ENCODE data around the gene GYPC.

GYPC gene

GRCh38 chr2:126652323-126652891 lies 3.6 kb upstream of the GYPC start:
- no peak overlapping the region for H3K4me3 ChIP-seq (ENCODE audit: low read length)
- H3K9me3 ChIP-seq (ENCODE audit: insufficient read depth, low read depth, low read length): no peaks in the 10 kb centered on the region
- no peak overlapping the region for H3K9ac ChIP-seq (ENCODE audit: low read depth, low read length)
- peaks cover 26% of the 10 kb centered on the region for H3K27me3 ChIP-seq (ENCODE audit: insufficient read depth, low read length)
- no CpG with 5 or more reads among the region's 1 CpG for WGBS
- no peaks in the 10 kb centered on the region for H3K36me3 ChIP-seq (ENCODE audit: insufficient read depth, low read length)
- no peak overlapping the region for H3K27ac ChIP-seq (ENCODE audit: low read depth, low read length)
- peaks cover 15% of the 10 kb centered on the region for H3K4me1 ChIP-seq (ENCODE audit: insufficient read depth, low read length)

- no peaks in the 10 kb centered on the region for H3K9me3 ChIP-seq (ENCODE audit: insufficient read depth, low read depth, low read length)
- no peak overlapping the region for H3K4me3 ChIP-seq (ENCODE audit: low read length)
- H3K9ac ChIP-seq (ENCODE audit: low read depth, low read length): no peak overlapping the region
- peaks cover 26% of the 10 kb centered on the region for H3K27me3 ChIP-seq (ENCODE audit: insufficient read depth, low read length)
- H3K36me3 ChIP-seq (ENCODE audit: insufficient read depth, low read length): no peaks in the 10 kb centered on the region
- 98% methylated on average over 4 of the region's 4 CpGs for WGBS
- no peak overlapping the region for H3K27ac ChIP-seq (ENCODE audit: low read depth, low read length)
- H3K4me1 ChIP-seq (ENCODE audit: insufficient read depth, low read length): peaks cover 22% of the 10 kb centered on the region
Measured at GRCh38 chr2:126653109-126653508, 2.8 kb upstream of the GYPC start.

- no peaks in the 10 kb centered on the region for H3K36me3 ChIP-seq (ENCODE audit: insufficient read depth, low read length)
- H3K27me3 ChIP-seq (ENCODE audit: insufficient read depth, low read length): peaks cover 26% of the 10 kb centered on the region
- H3K4me3 ChIP-seq (ENCODE audit: low read length): no peak overlapping the region
- peaks cover 28% of the 10 kb centered on the region for H3K4me1 ChIP-seq (ENCODE audit: insufficient read depth, low read length)
- H3K27ac ChIP-seq (ENCODE audit: low read depth, low read length): no peak overlapping the region
- no peak overlapping the region for H3K9ac ChIP-seq (ENCODE audit: low read depth, low read length)
- no peaks in the 10 kb centered on the region for H3K9me3 ChIP-seq (ENCODE audit: insufficient read depth, low read depth, low read length)
- WGBS: 90% methylated on average over 3 of the region's 4 CpGs
Measured at GRCh38 chr2:126653761-126654160, 2.2 kb upstream of the GYPC start.

GRCh38 chr2:126655051-126655450 lies 907 bp upstream of the GYPC start:
- Histone ChIP-seq H3K36me3 (ENCODE audit: insufficient read depth, low read length) (no peaks in the 10 kb centered on the region), H3K9ac (ENCODE audit: low read depth, low read length) (no peak overlapping the region), H3K27me3 (ENCODE audit: insufficient read depth, low read length) (peaks cover 26% of the 10 kb centered on the region), H3K4me1 (ENCODE audit: insufficient read depth, low read length) (peaks cover 33% of the 10 kb centered on the region), H3K4me3 (ENCODE audit: low read length) (no peak overlapping the region), H3K9me3 (ENCODE audit: insufficient read depth, low read depth, low read length) (no peaks in the 10 kb centered on the region), H3K27ac (ENCODE audit: low read depth, low read length) (no peak overlapping the region)
- WGBS: 75% methylated on average over 7 of the region's 7 CpGs

GRCh38 chr2:126656431-126657147 lies 631 bp downstream of the GYPC start:
- peak overlapping the region; percentile 70 for H3K4me3 ChIP-seq (ENCODE audit: low read length)
- H3K9ac ChIP-seq (ENCODE audit: low read depth, low read length): peak overlapping the region; percentile 79
- H3K36me3 ChIP-seq (ENCODE audit: insufficient read depth, low read length): no peaks in the 10 kb centered on the region
- no peaks in the 10 kb centered on the region for H3K9me3 ChIP-seq (ENCODE audit: insufficient read depth, low read depth, low read length)
- WGBS: under 1% methylated on average over 35 of the region's 38 CpGs
- peaks cover 26% of the 10 kb centered on the region for H3K27me3 ChIP-seq (ENCODE audit: insufficient read depth, low read length)
- H3K27ac ChIP-seq (ENCODE audit: low read depth, low read length): peak overlapping the region; percentile 74; the same call in 1 of the 2 replicates
- peaks cover 33% of the 10 kb centered on the region for H3K4me1 ChIP-seq (ENCODE audit: insufficient read depth, low read length)

- peak overlapping the region; percentile 70 for H3K4me3 ChIP-seq (ENCODE audit: low read length)
- WGBS: 14% methylated on average over 15 of the region's 16 CpGs
Measured at GRCh38 chr2:126657148-126657635, 1.2 kb downstream of the GYPC start.

GRCh38 chr2:126657636-126658318 lies 1.8 kb downstream of the GYPC start:
- no peaks in the 10 kb centered on the region for H3K9me3 ChIP-seq (ENCODE audit: insufficient read depth, low read depth, low read length)
- no peaks in the 10 kb centered on the region for H3K36me3 ChIP-seq (ENCODE audit: insufficient read depth, low read length)
- peak overlapping the region; percentile 70 for H3K4me3 ChIP-seq (ENCODE audit: low read length)
- H3K4me1 ChIP-seq (ENCODE audit: insufficient read depth, low read length): peaks cover 33% of the 10 kb centered on the region
- peak overlapping the region; percentile 19; the same call in 1 of the 2 replicates for H3K27ac ChIP-seq (ENCODE audit: low read depth, low read length)
- no peak overlapping the region for H3K9ac ChIP-seq (ENCODE audit: low read depth, low read length)
- WGBS: 19% methylated on average over 14 of the region's 14 CpGs
- H3K27me3 ChIP-seq (ENCODE audit: insufficient read depth, low read length): peaks cover 26% of the 10 kb centered on the region

More at GRCh38 chr2:126657148-126657635, 1.2 kb downstream of the GYPC start:
- H3K9ac ChIP-seq (ENCODE audit: low read depth, low read length): peak overlapping the region; percentile 79; the same call in 1 of the 2 replicates
- H3K36me3 ChIP-seq (ENCODE audit: insufficient read depth, low read length): no peaks in the 10 kb centered on the region
- peaks cover 33% of the 10 kb centered on the region for H3K4me1 ChIP-seq (ENCODE audit: insufficient read depth, low read length)
- H3K9me3 ChIP-seq (ENCODE audit: insufficient read depth, low read depth, low read length): no peaks in the 10 kb centered on the region
- H3K27me3 ChIP-seq (ENCODE audit: insufficient read depth, low read length): peaks cover 26% of the 10 kb centered on the region
- peak overlapping the region; percentile 19; the same call in 1 of the 2 replicates for H3K27ac ChIP-seq (ENCODE audit: low read depth, low read length)

GRCh38 chr2:126658319-126658904 lies 2.5 kb downstream of the GYPC start:
- no peaks in the 10 kb centered on the region for H3K36me3 ChIP-seq (ENCODE audit: insufficient read depth, low read length)
- no peaks in the 10 kb centered on the region for H3K9me3 ChIP-seq (ENCODE audit: insufficient read depth, low read depth, low read length)
- peaks cover 26% of the 10 kb centered on the region for H3K27me3 ChIP-seq (ENCODE audit: insufficient read depth, low read length)
- no peak overlapping the region for H3K4me3 ChIP-seq (ENCODE audit: low read length)
- no peak overlapping the region for H3K9ac ChIP-seq (ENCODE audit: low read depth, low read length)
- H3K27ac ChIP-seq (ENCODE audit: low read depth, low read length): no peak overlapping the region
- peaks cover 33% of the 10 kb centered on the region for H3K4me1 ChIP-seq (ENCODE audit: insufficient read depth, low read length)
- WGBS: 85% methylated on average over 1 of the region's 2 CpGs

- peaks cover 26% of the 10 kb centered on the region for H3K27me3 ChIP-seq (ENCODE audit: insufficient read depth, low read length)
- peaks cover 33% of the 10 kb centered on the region for H3K4me1 ChIP-seq (ENCODE audit: insufficient read depth, low read length)
- no peak overlapping the region for H3K27ac ChIP-seq (ENCODE audit: low read depth, low read length)
- H3K9me3 ChIP-seq (ENCODE audit: insufficient read depth, low read depth, low read length): no peaks in the 10 kb centered on the region
- H3K36me3 ChIP-seq (ENCODE audit: insufficient read depth, low read length): no peaks in the 10 kb centered on the region
- no peak overlapping the region for H3K4me3 ChIP-seq (ENCODE audit: low read length)
- WGBS: 75% methylated on average over 10 of the region's 10 CpGs
- no peak overlapping the region for H3K9ac ChIP-seq (ENCODE audit: low read depth, low read length)
Measured at GRCh38 chr2:126658905-126659561, 3.1 kb downstream of the GYPC start.

- Histone ChIP-seq H3K4me3 (ENCODE audit: low read length) (no peak overlapping the region), H3K36me3 (ENCODE audit: insufficient read depth, low read length) (no peaks in the 10 kb centered on the region), H3K27me3 (ENCODE audit: insufficient read depth, low read length) (peaks cover 25% of the 10 kb centered on the region), H3K9ac (ENCODE audit: low read depth, low read length) (no peak overlapping the region), H3K9me3 (ENCODE audit: insufficient read depth, low read depth, low read length) (no peaks in the 10 kb centered on the region), H3K4me1 (ENCODE audit: insufficient read depth, low read length) (peaks cover 33% of the 10 kb centered on the region), H3K27ac (ENCODE audit: low read depth, low read length) (no peak overlapping the region)
- 96% methylated on average over 23 of the region's 23 CpGs for WGBS
Measured at GRCh38 chr2:126659562-126660467, 3.9 kb downstream of the GYPC start.
